SW 1271 (cell line): ENCODE measurements around the gene STING1.
"Not testable (repeated sequence)": the region's sequence is repeated elsewhere in the genome, so short reads cannot be mapped to it uniquely, and the experiment has no call there.

Experiments
- DNase-seq, 2 experiments: peaks; one replicate each; lab custom pipeline; 2025; lab: John Stamatoyannopoulos, UW

Gene STING1

GRCh38 chr5:139503036-139503817 is 20.7 kb upstream of the STING1 start:
- DNase-seq, result not testable (repeated sequence)

GRCh38 chr5:139501381-139501780 is 18.8 kb upstream of the STING1 start:
- no peak for DNase-seq

GRCh38 chr5:139495638-139496435 is 13.3 kb upstream of the STING1 start:
- no peak for DNase-seq

- DNase-seq, result no peak
Measured at GRCh38 chr5:139494832-139495231, 12.3 kb upstream of the STING1 start.

- no peak for DNase-seq
Measured at GRCh38 chr5:139494256-139494655, 11.7 kb upstream of the STING1 start.

- peak in 1 of 2 experiments; percentile 35 for DNase-seq
Measured at GRCh38 chr5:139492700-139493192, 10.2 kb upstream of the STING1 start.

- no peak for DNase-seq
Measured at GRCh38 chr5:139488260-139488659, 5.7 kb upstream of the STING1 start.

- DNase-seq, result no peak
Measured at GRCh38 chr5:139486201-139486600, 3.6 kb upstream of the STING1 start.

- not testable (repeated sequence) for DNase-seq
Measured at GRCh38 chr5:139482890-139483208, 291 bp upstream of the STING1 start.

- DNase-seq, result peak in 1 of 2 experiments; percentile 34
Measured at GRCh38 chr5:139481580-139482049, 943 bp downstream of the STING1 start.

- no peak for DNase-seq
Measured at GRCh38 chr5:139481122-139481533, 1.4 kb downstream of the STING1 start.

- not testable (repeated sequence) for DNase-seq
Measured at GRCh38 chr5:139479729-139480128, 2.8 kb downstream of the STING1 start.

GRCh38 chr5:139478657-139479423 is 3.7 kb downstream of the STING1 start:
- DNase-seq, result not testable (repeated sequence)

- no peak for DNase-seq
Measured at GRCh38 chr5:139475865-139476617, 6.5 kb downstream of the STING1 start.

- no peak for DNase-seq
Measured at GRCh38 chr5:139474890-139475791, 7.4 kb downstream of the STING1 start.

- DNase-seq, result no peak
Measured at GRCh38 chr5:139473565-139473964, 9.0 kb downstream of the STING1 start.

GRCh38 chr5:139473105-139473504 is 9.5 kb downstream of the STING1 start:
- DNase-seq, result no peak

GRCh38 chr5:139472386-139473030 is 10.1 kb downstream of the STING1 start:
- DNase-seq, result no peak

- DNase-seq, result no peak
Measured at GRCh38 chr5:139470821-139471300, 11.7 kb downstream of the STING1 start, which contains the start of gene SMIM33. TSS of gene SMIM33 (plus strand) at chr5:139471004. CDS start at chr5:139471122, 118 bp downstream.
